Measurements from ENCODE around the gene SLC49A3. TPM values are rescaled to one million over a fixed set of nuclear protein-coding genes. Genes with fewer than 3 reads are reported as not detected.

The SLC49A3 gene
- total RNA-seq, 4 donors from 2014 or later, result 14.9 to 27.1 (median 18.3) TPM

GRCh38 chr4:632926-633325 is 56.0 kb downstream of the SLC49A3 start:
- intact Hi-C loops (cut with DNase I), result no loop called here
- Histone ChIP-seq H3K27me3 (no peaks in the 10 kb centered on the region), H3K27ac (no peak overlapping the region), H3K4me1 (peaks cover 0 to 7% of the 10 kb centered on the region in 2 donors), H3K4me3 (replicated peaks in 1 of 3) (no peak overlapping the region), H3K9me3 (no peaks in the 10 kb centered on the region), H3K36me3 (no peaks in the 10 kb centered on the region)
- no peak for DNase-seq
- 90 to 95% methylated on average over 6 of the region's 6 CpGs for WGBS, 2 donors
- TF ChIP-seq POLR2A (IDR thresholded peaks at IDR 0.05) (no peak), CTCF (IDR thresholded peaks at IDR 0.05) (no peak)

- Histone ChIP-seq H3K27ac (no peak overlapping the region), H3K27me3 (no peaks in the 10 kb centered on the region), H3K9me3 (no peaks in the 10 kb centered on the region), H3K36me3 (no peaks in the 10 kb centered on the region), H3K4me1 (peaks cover 0 to 10% of the 10 kb centered on the region in 2 donors), H3K4me3 (replicated peaks in 1 of 3) (no peak overlapping the region)
- 94 to 96% methylated on average over 13 to 16 of the region's 16 CpGs for WGBS, 2 donors
- intact Hi-C loops (cut with DNase I), result no loop called here
- no peak for TF ChIP-seq POLR2A (IDR thresholded peaks at IDR 0.05)
- no peak for TF ChIP-seq CTCF (IDR thresholded peaks at IDR 0.05)
- no peak for DNase-seq
Observed at GRCh38 chr4:632196-632790, 56.7 kb downstream of the SLC49A3 start.

Other genes starting within 250 kb of the SLC49A3 start
- 100 to 1,000 TPM in 1 of 4 donors, 10 to 100 TPM in 3; 35.0 to 147 (median 54.2) TPM for gene ZNF721, start 190.0 kb downstream of the SLC49A3 start, total RNA-seq
- 100 to 1,000 TPM in 1 of 4 donors, 10 to 100 TPM in 3; 65.3 to 103 (median 80.0) TPM for gene PIGG, start 189.9 kb downstream of the SLC49A3 start, total RNA-seq
- not detected for gene TMEM271, start 112.9 kb downstream of the SLC49A3 start, total RNA-seq
- gene PDE6B, start 63.6 kb downstream of the SLC49A3 start, total RNA-seq, result 10 to 100 TPM in 2 of 4 donors, 1 to 10 TPM in 2; 6.4 to 26.4 (median 14.4) TPM
- 100 to 1,000 TPM in 2 of 4 donors, 10 to 100 TPM in 2; 82.2 to 144 (median 106) TPM for gene ATP5ME, start 14.9 kb downstream of the SLC49A3 start, total RNA-seq
- 10 to 100 TPM; 13.0 to 17.5 (median 14.2) TPM for gene MYL5, start 14.6 kb downstream of the SLC49A3 start, total RNA-seq
- 10 to 100 TPM; 41.4 to 60.0 (median 50.2) TPM for gene PCGF3, start 16.7 kb upstream of the SLC49A3 start, total RNA-seq
- 1 to 10 TPM in 2 of 4 donors, under 1 TPM in 1, not detected in 1; 0.75 to 3.2 (median 1.4) TPM for gene CPLX1, start 137.0 kb upstream of the SLC49A3 start, total RNA-seq
- 100 to 1,000 TPM in 3 of 4 donors, 10 to 100 TPM in 1; 86.4 to 184 (median 153) TPM for gene GAK, start 243.2 kb upstream of the SLC49A3 start, total RNA-seq
- gene TMEM175, start 243.3 kb upstream of the SLC49A3 start, total RNA-seq, result 10 to 100 TPM; 33.6 to 63.9 (median 40.4) TPM